Esophagus squamous epithelium (tissue), 4 donors: Measurements from ENCODE around the gene ITM2B.

Experiments
- CTCF ChIP-seq, 6 experiments: fragments of 450-650 bp in 4 of 6; fragments of 200-600 bp in 2 of 6; sonication (generic) in 2 of 6; IDR thresholded peaks; one replicate each; pipeline ENCODE4 v1.5.1; 2016 to 2019; ENCODE audit warnings: antibody characterized with exemption in 6 of 6, mild to moderate bottlenecking in 4 of 6, moderate library complexity in 4 of 6
- POLR2A ChIP-seq, 4 donors: fragments of 450-650 bp; IDR thresholded peaks; one replicate each; pipeline ENCODE4 v1.6.1; 2017; ENCODE audit warnings: antibody characterized with exemption in 4 of 4, mild to moderate bottlenecking in 4 of 4, moderate library complexity in 3 of 4

DNA sequence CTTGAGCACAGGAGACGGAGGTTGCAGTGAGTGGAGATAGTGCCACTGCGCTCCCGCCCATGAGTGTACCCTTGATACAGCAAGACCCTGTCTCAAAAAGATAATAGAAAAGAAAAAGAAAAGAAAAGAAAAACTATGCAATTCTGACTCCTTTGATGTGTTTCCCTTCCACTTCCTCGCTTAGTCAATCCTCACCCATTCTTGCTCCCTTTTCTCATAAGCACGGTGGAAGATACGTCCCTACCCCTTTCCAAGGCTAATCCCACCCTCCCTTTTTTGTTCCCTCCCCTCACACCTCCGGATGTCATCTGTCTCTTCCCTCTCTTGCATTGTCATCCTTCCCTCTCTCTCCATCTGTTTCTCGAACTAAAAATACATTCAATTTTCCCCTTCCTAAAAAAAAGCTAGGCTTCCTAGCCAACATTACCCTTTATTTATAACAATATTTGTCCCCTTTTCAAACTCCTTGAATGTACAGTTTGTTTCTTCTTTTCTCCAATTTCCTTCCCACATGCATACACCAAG lies 40.5 kb upstream of the ITM2B start:
- TF ChIP-seq CTCF (IDR thresholded peaks at IDR 0.05): no peak
- TF ChIP-seq POLR2A (IDR thresholded peaks at IDR 0.05): no peak
